T1000 (cell line): ENCODE measurements around the gene UBE2L3.
"Not testable (repeated sequence)": the region's sequence is repeated elsewhere in the genome, so short reads cannot be mapped to it uniquely, and the experiment has no call there.

Experiments used
- DNase-seq: peaks from one replicate; lab custom pipeline; 2025; ENCODE audit warnings: mixed read lengths; lab: John Stamatoyannopoulos, UW

Gene UBE2L3

GRCh38 chr22:21602579-21602978, 35.1 kb downstream of the UBE2L3 start:
- DNase-seq: no peak

- no peak for DNase-seq
These were observed 36.5 kb downstream of the UBE2L3 start for GRCh38 chr22:21603973-21604372.

GRCh38 chr22:21605887-21606564, 38.5 kb downstream of the UBE2L3 start:
- DNase-seq: no peak

- no peak for DNase-seq
These were observed 39.3 kb downstream of the UBE2L3 start for GRCh38 chr22:21606775-21607174.

GRCh38 chr22:21609556-21610157, 42.1 kb downstream of the UBE2L3 start:
- DNase-seq: not testable (repeated sequence)

- no peak for DNase-seq
These were observed 43.9 kb downstream of the UBE2L3 start for GRCh38 chr22:21611210-21611977.

- DNase-seq: no peak
These were observed 45.3 kb downstream of the UBE2L3 start for GRCh38 chr22:21612858-21613257.

- no peak for DNase-seq
These were observed 46.2 kb downstream of the UBE2L3 start for GRCh38 chr22:21613553-21614233.

GRCh38 chr22:21615731-21616130, 48.2 kb downstream of the UBE2L3 start:
- no peak for DNase-seq

GRCh38 chr22:21617337-21617736, 49.8 kb downstream of the UBE2L3 start:
- DNase-seq: not testable (repeated sequence)

- no peak for DNase-seq
These were observed 53.5 kb downstream of the UBE2L3 start for GRCh38 chr22:21621025-21621424.

GRCh38 chr22:21622011-21622918, 54.8 kb downstream of the UBE2L3 start:
- DNase-seq: no peak

- DNase-seq: no peak
These were observed 55.6 kb downstream of the UBE2L3 start for GRCh38 chr22:21622919-21623647.

- no peak for DNase-seq
These were observed 56.1 kb downstream of the UBE2L3 start for GRCh38 chr22:21623648-21623970.

- no peak for DNase-seq
These were observed 56.8 kb downstream of the UBE2L3 start for GRCh38 chr22:21624120-21624879.

- no peak for DNase-seq
These were observed 57.6 kb downstream of the UBE2L3 start for GRCh38 chr22:21624880-21625791.

- DNase-seq: no peak
These were observed 58.7 kb downstream of the UBE2L3 start for GRCh38 chr22:21626073-21626734.

GRCh38 chr22:21626735-21627469, 59.4 kb downstream of the UBE2L3 start:
- no peak for DNase-seq
